ENCODE measurements around the gene HPSE2.
"Not testable (repeated sequence)": the region's sequence is repeated elsewhere in the genome, so short reads cannot be mapped to it uniquely, and the experiment has no call there.

The HPSE2 gene

GRCh38 chr10:98610301-98610700 is 625.4 kb downstream of the HPSE2 start:
- DNase-seq = no peak

GRCh38 chr10:98609265-98609664 is 626.4 kb downstream of the HPSE2 start:
- no peak for DNase-seq

- DNase-seq = no peak
Measured at GRCh38 chr10:98608411-98608810, 627.2 kb downstream of the HPSE2 start.

GRCh38 chr10:98602224-98602623 is 633.4 kb downstream of the HPSE2 start:
- DNase-seq = no peak

GRCh38 chr10:98599032-98599610 is 636.5 kb downstream of the HPSE2 start:
- DNase-seq = no peak

GRCh38 chr10:98596404-98596803 is 639.2 kb downstream of the HPSE2 start:
- no peak for DNase-seq

GRCh38 chr10:98589691-98590090 is 646.0 kb downstream of the HPSE2 start:
- DNase-seq = no peak

GRCh38 chr10:98589007-98589406 is 646.6 kb downstream of the HPSE2 start:
- no peak for DNase-seq

GRCh38 chr10:98587156-98587837 is 648.4 kb downstream of the HPSE2 start:
- no peak for DNase-seq

- DNase-seq = no peak
Measured at GRCh38 chr10:98586096-98586495, 649.6 kb downstream of the HPSE2 start.

GRCh38 chr10:98582363-98582762 is 653.3 kb downstream of the HPSE2 start:
- no peak for DNase-seq

GRCh38 chr10:98577578-98577977 is 658.1 kb downstream of the HPSE2 start:
- DNase-seq = no peak

GRCh38 chr10:98577168-98577567 is 658.5 kb downstream of the HPSE2 start:
- no peak for DNase-seq

GRCh38 chr10:98576096-98576495 is 659.6 kb downstream of the HPSE2 start:
- DNase-seq = no peak

- no peak for DNase-seq
Measured at GRCh38 chr10:98572594-98572993, 663.1 kb downstream of the HPSE2 start.

- no peak for DNase-seq
Measured at GRCh38 chr10:98570834-98571233, 664.8 kb downstream of the HPSE2 start.

GRCh38 chr10:98569853-98570252 is 665.8 kb downstream of the HPSE2 start:
- DNase-seq = no peak

GRCh38 chr10:98568551-98568950 is 667.1 kb downstream of the HPSE2 start:
- no peak for DNase-seq

GRCh38 chr10:98567391-98568133 is 668.1 kb downstream of the HPSE2 start:
- DNase-seq = no peak

GRCh38 chr10:98563811-98564210 is 671.8 kb downstream of the HPSE2 start:
- DNase-seq = no peak

- DNase-seq = no peak
Measured at GRCh38 chr10:98560565-98560964, 675.1 kb downstream of the HPSE2 start.

GRCh38 chr10:98556061-98556460 is 679.6 kb downstream of the HPSE2 start:
- no peak for DNase-seq

- no peak for DNase-seq
Measured at GRCh38 chr10:98555021-98555619, 680.5 kb downstream of the HPSE2 start.

- DNase-seq = not testable (repeated sequence)
Measured at GRCh38 chr10:98541561-98541960, 694.1 kb downstream of the HPSE2 start.
